TTC549 (cell line): Measurements from ENCODE around the gene PKDCC.
A peak's percentile ranks its signal among the peaks of the same experiment; 100 is the strongest.

Source experiments
- FAIRE-seq: peaks from 2 replicates; lab custom pipeline; 2012; peaks lifted over from hg19 to GRCh38; lab: Jason Lieb, UNC

Gene PKDCC

DNA sequence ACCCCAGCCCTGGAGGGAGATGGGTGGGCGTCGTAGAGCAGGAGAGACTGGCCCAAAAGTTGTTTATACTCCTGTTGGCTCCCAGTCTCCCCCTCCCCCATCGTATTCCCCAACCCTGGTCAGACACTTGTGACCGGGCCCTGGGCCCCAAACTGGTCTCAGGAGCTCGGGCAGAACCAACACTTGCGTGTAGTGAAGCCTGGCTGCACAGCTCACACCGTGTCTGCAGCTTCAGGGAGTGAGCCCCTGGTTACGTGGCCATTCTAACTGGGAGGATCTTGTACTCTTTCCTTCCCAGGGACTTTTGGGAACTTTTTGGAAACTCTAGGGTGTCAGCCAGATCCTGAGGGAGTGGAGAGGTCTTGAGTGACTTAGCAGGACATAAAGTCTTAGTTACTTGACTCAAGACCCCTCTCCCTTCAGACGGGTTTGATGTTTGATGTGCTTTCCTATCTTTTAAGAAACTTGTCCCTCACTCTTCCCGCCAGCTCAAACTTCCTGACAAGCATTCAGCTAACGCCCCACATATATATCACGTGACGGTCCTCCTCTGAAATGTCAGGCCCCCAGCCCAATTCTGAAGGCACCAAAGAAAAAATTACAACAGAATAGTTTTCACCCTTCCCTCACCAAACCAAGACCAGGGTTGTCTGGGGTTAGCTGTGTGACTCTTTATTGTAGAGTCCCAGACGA lies 2.3 kb downstream of the PKDCC start:
- no peak for FAIRE-seq

DNA sequence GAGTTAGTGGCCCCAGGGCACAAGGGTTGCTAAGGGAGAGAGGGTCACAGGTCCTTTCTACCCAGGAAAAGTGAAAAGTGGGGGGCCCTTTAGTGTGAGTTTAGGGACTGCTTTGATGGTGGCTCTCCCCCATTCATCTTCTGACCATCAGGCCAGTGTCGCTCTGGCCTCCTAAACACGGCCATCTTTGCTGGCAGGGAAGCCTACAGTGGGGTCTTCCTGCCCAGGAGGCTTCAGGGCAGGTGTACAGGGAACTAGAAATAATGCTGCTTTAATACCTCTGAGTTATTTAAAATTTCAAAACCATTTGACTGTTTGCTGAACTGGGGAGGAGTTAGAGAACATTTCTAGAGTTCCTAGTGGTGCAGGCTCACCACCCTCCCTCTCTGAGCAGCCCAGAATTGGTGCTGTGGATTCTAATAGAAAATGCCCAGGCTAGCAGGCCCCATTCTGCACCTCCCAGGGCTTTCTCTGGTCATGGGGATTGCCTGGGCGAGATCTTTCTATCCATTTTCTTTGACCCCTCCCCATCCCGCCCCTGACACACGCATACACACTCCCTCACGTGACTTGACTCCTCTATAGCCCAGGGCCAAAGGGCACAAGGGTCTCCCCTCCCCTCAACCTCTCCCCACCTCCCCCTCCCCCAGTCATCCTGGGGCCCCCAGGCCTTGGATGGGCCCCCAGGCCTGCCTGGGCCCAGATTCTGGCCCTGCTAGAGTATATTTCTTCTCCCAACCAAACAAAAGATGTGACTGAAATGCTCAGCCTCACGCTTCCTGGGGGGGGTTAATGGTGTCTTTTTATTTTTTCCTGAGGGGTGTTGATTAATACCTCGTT lies 3.1 kb downstream of the PKDCC start:
- FAIRE-seq, result no peak

DNA sequence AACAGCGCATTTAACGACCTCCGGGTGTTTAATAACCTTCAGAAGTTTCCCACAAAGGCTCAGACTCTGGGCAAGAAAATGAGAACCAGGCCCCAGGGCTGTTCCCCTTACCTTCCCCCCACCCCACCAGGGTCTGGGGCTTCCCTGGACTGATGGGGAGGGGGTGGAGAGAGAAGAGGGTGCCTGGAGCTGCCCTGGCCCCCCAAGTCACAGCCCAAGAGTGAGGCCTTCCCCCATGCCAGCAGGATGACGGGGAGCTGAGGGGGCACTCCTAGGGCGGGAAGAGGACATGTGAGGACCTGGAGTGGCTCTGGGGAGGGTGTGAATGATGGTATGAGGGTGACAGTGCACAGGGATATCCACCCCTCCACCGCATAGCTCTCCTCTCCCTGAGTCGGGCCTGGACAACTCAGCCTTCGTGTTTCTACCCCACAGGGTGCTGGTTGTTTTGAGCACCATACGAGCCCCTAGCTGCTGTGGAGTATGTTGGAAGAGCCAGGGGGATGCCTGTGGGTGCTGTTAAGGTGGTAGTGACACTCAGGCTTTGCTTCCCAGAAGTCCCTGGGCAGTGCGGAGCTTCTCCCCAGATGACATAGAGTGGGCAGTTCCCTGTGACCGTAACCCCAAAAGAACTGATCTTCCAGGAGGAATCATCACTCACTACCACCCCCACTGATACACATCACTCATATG lies 3.9 kb downstream of the PKDCC start:
- no peak for FAIRE-seq

DNA sequence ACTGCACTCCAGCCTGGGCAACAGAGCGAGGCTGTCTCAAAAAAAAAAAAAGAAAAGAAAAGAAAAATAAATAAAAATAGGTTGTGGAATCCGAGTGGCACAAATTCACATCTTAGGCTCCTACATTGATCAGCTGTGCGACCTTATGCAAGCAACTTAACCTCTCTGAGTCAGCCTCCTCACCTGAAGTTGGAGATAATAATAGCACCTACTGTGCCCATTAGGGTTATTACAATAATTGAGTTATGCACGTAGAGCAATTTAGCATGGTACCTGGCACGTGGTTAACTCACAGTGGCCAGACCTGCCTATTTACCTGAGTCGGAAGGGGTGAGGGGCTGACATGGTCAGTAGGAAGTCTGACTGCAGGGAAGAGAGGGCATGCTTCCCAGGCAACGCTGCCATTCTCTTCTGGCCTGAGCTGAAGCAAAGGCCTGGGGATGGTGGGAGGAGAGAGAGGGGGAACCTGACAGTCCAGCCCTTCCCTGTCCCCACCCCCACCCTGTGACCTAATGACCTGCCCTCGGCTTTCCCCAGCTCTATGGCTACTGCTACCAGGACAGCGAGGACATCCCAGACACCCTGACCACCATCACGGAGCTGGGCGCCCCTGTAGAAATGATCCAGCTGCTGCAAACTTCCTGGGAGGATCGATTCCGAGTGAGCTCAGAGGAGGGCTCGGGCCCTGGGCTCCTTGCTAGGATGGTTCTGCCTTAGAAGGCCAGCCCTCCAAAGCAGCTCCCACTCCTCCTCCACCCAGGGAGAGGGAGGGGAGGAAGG lies 5.1 kb downstream of the PKDCC start:
- no peak for FAIRE-seq

DNA sequence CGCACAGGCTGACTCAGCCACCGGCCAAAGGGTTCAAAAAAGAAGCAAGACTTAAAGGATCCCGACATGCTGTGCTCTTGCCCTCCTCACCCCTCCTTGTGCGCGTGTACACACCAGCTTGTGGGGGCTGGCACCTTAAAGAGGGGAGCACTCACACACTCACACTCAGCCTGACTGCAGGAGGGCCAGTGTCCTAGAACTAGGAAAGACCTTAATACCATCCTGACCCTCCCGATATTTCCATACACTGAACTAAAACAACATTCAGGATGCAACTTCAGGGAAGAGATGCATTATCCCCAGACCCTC lies 5.6 kb downstream of the PKDCC start:
- FAIRE-seq, result no peak

DNA sequence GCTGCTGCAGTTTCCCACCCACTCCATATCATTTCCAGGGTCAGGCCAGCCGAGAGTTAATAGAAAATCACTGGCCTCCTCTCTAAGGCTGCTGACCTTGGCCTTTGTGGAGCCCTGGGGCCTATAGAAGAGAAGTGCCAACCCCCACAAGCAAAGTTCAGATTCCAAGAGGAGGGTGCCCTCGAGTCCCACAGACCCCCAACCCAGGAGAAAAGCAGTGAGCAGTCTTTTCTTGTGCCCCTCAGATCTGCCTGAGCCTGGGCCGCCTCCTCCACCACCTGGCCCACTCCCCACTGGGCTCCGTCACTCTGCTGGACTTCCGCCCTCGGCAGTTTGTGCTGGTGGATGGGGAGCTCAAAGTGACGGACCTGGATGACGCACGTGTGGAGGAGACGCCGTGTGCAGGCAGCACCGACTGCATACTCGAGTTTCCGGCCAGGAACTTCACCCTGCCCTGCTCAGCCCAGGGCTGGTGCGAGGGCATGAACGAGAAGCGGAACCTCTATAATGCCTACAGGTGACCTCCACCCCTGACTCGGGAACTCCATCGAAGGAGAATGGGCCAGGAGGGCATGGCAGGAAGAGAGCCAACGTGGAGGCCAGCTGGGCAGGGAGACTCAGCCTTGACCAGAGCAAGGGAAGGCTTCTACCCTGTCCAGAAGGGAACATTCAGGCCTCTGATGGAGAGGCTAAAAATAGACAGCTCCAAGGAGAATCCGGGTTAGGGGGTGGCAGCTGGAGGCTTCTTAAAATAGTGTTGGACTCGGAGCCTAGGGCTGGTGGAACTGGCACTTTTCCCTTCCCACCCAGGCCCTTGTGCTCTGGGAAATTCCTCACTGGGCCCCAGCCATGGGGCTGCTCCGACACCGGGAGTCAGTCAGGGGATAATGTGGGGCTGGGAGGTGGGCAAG lies 6.2 kb downstream of the PKDCC start:
- FAIRE-seq, result no peak

DNA sequence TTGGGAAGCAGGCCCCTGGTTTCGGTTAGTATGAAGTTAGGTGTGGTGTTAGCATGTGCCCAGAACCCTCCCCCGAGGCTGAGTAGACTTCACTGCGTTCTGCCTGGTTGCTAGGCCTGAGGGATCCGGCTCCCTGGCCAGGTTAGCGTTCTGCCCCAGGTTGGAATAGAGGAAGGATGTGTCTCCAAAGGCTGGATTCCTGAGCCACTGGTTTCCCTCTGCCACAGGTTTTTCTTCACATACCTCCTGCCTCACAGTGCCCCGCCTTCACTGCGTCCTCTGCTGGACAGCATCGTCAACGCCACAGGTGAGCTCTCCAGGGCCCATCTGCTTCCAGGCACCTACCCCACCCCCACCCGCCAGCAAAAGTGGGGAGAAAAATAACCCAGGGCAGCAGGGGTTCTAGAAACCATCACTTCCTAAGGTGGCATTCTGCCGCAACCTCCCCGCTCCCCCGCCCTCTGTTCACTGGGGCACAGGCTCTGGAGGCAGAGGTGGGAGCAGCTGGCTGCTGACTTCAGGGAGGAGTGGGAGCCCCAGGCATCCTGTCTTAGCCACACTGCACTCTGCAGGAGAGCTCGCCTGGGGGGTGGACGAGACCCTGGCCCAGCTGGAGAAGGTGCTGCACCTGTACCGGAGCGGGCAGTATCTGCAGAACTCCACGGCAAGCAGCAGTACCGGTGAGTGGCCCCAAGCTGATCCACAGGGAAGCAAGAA lies 7.1 kb downstream of the PKDCC start:
- no peak for FAIRE-seq

DNA sequence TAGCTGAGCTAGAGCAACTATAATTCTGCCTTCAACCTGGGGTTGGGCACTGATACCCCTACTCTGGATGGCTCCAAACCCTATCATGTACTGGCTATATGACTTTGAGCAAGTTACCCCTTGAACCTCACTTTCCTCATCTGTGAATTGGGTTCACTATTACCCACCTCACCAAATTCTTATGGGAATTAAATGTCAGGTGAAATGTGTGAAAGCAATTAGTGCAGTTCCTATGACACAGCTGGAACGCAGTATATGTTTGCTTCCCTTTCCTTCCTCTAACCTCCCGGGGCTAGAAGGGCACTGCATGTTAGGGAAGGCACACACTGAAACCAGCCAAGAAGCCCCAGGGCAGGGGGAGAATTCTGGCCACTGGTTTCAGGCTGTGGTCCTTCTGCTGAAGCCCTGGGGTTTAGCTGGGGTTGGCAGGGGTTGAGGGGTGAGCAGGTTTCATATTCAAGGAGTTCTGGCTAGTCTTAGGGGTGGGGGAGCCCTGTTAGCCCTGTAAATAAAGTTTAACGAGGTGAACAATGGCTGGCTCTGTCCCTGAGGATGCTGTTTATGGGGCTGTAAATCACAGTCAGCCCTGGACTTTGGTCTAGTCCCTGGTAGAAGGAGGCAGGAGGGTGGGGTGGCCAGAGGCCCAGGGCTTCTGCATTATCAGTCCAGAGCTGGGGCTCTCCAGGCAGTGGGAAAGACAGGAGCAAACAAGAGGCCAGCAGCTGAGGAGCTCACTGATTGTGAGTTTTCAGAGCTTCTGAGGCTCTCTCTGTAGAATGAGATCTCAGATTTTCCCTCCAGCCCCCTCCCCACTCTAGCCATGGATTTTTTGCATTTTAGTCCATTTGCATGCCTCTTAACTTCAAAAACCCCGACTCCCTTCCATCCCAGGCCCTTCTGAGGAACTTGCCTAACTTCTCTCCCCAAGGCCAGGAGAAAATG lies 8.0 kb downstream of the PKDCC start:
- FAIRE-seq, result no peak

DNA sequence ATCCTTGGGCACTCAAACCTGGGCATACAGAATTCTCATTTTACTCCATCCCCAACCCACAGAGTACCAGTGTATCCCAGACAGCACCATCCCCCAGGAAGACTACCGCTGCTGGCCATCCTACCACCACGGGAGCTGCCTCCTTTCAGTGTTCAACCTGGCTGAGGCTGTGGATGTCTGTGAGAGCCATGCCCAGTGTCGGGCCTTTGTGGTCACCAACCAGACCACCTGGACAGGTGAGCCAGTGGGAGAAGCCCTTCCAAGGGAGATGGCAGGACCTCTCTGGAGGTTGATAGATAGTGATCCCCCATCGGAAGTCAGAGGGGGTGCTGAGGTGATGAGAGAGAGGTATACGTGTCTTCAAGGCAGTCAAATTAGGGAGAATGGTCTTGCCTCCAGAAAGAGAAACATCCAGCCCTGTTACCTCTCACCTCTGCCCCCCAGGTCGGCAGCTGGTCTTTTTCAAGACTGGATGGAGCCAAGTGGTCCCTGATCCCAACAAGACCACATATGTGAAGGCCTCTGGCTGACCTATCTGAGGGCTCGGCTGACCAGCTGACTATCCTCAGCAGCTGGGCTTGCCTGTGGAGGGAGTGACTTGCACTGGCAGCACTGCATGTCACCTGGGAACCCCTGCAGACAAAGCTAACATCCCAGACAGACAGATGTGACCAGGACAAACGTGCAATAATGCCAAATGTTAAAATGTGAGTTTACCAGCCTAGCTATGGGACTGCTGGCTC lies 9.5 kb downstream of the PKDCC start:
- FAIRE-seq, result no peak

DNA sequence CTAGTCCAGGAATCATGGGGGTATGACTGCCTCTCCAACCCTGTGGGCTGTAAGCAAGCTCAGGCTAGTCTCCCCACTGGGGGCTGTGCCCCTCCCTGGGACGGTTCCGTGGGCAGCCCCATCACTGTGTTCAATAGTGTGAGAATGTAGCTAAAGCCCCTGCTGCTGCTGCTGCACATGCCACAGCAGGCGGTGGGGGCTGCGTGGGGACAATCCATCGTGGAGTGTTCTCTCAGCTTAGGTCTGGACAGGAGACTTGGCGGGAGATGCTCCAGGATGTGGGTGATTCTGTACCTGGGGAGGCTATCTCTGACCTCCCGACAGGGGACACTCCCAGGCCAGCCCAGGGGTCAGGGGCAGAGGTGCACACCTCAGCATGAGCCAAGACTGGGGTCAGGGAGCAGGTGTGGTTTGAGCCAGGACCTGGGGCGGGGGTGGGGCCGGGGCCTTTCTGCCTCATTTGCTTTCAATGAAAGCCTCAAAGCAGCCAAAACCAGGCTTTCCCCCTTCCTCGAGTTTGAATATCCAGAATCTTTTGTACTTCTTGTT lies 10.2 kb downstream of the PKDCC start:
- no peak for FAIRE-seq

DNA sequence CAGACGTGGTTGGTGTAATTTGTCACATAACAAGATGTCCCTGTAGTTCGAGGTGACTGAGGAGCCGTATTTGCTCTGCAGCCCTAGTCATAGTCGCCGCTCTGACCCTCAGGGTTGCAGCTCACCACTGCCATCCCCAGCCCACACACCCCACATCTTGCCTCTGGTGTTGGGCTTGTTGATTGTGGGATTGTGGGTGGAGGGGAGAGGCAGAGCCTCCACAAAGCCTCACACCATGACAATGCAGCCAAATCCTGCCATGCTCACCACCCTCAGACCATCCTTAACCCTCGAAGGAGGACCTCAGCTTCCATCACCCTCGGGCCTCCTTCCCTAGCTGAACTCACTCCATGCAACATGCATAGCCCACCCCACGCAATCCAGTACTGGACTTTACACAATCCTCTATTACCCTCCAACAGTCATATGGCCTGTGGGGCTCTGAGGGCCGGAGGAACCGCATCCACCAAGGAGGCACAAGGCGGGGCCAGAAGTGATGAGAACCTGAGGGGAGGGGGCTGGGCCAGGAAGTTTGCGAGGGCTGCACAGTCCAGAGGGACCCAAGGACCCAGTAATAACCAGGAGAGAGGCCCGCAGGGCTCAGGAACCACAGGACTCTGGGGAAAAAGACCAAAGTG lies 11.6 kb downstream of the PKDCC start:
- no peak for FAIRE-seq

DNA sequence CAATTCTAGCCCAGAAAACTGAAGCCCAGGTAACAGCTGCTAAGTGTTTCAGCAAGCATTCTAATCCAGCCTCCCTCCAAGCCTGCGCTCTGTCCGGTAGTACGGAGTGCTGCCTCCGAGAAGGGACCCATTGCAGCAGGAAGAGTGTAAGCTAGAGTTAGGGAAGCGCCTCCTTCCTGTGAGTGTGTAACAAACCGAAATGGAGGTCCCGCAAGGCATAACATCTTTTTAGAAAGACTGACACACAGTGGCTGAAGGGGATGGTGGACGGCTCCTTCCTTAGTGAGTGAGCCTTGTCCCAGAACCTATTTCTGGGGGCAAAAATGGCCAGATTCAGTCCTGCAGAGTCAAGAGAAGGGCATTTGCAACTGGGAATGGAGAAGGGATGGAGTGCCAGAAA lies 12.2 kb downstream of the PKDCC start:
- peak; percentile 81 for FAIRE-seq

DNA sequence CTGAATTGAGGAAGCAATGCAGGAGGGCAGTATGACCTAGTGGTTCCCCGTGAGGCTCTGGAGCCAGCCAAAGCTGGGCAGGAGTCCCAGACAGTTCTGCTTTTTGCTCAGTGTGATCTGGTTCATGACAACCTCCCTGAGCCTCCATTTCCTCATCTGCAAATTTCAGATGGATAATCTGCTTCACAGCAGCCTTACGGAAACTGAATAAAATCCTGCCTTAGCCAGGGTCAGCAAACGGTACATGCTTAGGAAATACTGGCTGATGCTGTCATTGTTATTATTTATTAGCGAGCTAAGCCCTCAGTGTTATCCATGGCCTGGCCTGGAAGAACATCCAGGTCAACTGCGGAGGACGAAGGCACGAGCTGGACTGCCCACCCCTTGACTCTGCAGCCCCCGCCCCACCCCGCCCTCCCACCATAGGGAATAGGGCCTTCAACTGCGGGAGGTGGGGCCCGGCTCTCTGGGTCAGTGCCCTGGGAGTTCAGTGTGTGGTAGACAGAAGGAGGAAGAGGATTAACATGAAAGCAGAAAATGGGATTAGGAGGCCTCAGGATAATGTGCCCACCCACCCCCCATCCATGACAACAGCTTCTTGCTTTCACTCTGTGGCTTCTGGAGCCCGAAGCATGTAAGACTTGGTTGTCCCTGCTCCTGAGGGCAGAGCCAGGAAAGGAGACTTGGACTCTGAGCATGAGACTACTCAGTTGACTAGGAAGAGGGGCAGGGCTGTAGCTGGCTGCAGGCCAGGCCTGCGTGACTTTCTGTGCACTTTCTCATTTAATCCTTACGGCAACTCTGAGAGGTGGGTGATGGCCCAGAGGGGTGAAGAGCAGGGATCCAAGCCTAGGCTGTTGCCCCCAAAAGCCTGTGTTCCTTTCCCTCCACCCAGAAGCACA lies 13.1 kb downstream of the PKDCC start:
- FAIRE-seq, result peak; percentile 89

DNA sequence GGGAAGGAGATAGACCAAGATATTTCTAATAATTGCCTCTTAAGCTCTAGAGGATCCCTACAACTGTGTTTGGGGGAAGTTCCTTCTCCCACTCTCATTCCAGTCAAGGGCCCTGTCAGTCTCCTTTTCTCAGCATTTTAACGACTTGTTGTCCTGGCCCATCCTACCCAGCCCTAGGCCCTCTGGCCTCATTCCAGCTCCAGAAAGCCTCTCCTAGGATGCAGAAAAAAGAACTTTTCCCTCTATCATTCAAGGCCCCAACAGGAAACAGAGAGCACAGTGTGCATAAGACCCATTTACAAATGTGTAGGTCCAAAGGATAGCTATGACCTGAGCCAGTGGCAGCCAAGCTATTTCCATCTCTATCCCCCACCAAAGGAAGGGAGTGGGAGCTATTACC lies 14.0 kb downstream of the PKDCC start:
- no peak for FAIRE-seq

DNA sequence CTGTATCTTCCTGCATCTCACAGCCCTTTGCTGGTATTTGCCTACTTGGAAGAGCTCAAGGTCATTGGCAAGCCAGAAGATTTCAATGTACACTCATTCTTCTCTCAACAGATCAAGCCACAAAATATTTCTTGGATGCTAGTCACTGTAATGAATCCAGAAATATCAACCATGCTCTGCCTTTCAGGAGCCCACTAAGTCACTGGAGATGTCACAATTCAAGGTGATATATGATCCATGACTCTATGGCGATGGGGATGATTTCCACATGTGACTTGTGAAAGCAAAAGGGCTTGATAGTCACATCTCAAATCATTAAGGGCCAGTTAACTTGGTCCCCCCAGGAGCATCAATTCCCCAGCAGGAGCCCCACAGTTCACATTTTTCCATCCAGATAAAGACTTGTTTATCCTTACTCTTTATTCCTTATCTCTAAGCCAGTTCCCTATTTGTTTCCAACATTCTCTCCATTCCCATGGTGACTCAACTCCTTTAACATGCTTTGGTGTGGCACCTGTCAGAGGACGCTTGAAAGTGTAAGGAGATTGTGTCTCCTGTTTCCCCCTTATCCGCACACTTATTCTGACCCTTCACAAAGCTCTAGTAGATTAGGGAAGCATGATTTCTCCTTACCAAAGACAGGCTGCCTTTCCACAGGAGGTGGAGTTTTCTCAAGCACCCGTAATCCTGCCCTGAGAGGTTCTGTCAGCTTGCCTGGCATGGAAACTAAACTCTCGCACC lies 15.8 kb downstream of the PKDCC start:
- peak; percentile 98 for FAIRE-seq

DNA sequence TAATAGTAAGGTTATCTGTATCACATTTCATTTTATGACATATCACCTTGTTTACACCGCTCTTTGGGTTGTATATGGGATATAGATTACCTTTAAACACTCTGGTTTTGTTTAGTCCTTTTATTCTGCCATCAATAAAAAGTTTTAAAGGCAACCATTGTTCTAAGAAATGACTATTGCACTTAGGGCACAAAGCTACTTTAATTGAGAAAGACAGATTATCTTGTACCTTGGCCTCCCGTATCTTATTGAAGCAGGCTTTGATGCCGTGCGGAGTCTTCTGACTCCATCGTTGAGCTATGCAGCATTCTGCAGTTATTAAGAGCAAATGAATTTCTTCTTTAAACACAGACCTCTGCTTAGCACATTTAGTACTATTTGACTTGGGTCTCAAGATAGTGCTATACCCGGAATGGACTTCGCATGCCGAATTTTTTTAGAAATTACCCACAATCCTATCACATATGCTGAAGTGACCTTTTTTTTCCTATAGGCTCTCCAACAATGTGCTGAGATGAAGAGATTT lies 16.7 kb downstream of the PKDCC start:
- no peak for FAIRE-seq
